GM18498 (cell line): ENCODE measurements around the gene CADM4.
"Not testable (repeated sequence)": the region's sequence is repeated elsewhere in the genome, so short reads cannot be mapped to it uniquely, and the experiment has no call there.

Source experiments
- ATAC-seq: cut with Tn5 transposase; IDR thresholded peaks from one replicate; pipeline ENCODE4 v1.9.1; 2021; ENCODE audit warnings: mild to moderate bottlenecking, moderate library complexity; ENCODE audit not compliant: unreplicated experiment

CADM4 gene

GRCh38 chr19:43610493-43610892 is 29.2 kb downstream of the CADM4 start:
- ATAC-seq = no peak

GRCh38 chr19:43609872-43610271 is 29.8 kb downstream of the CADM4 start:
- no peak for ATAC-seq

GRCh38 chr19:43607238-43608205 is 32.1 kb downstream of the CADM4 start:
- no peak for ATAC-seq

GRCh38 chr19:43606569-43607229 is 33.0 kb downstream of the CADM4 start:
- ATAC-seq = no peak

GRCh38 chr19:43605875-43606568 is 33.6 kb downstream of the CADM4 start:
- no peak for ATAC-seq

GRCh38 chr19:43600326-43600725 is 39.3 kb downstream of the CADM4 start:
- ATAC-seq = not testable (repeated sequence)

GRCh38 chr19:43599635-43600295 is 39.9 kb downstream of the CADM4 start:
- ATAC-seq = no peak

GRCh38 chr19:43598445-43599240 is 41.0 kb downstream of the CADM4 start:
- no peak for ATAC-seq

- ATAC-seq = no peak
Measured at GRCh38 chr19:43597876-43598275, 41.8 kb downstream of the CADM4 start.

- no peak for ATAC-seq
Measured at GRCh38 chr19:43596842-43597461, 42.7 kb downstream of the CADM4 start.

GRCh38 chr19:43595999-43596841 is 43.4 kb downstream of the CADM4 start, which contains the start of the genes IRGQ and ZNF576:
TSS of gene IRGQ (minus strand) at chr19:43596134. CDS start at chr19:43595338, 796 bp downstream.
TSS of gene ZNF576 (plus strand) at chr19:43596595. CDS start at chr19:43597109, 514 bp downstream.
- ATAC-seq = peak; percentile 84

GRCh38 chr19:43595605-43595998 is 44.0 kb downstream of the CADM4 start:
- ATAC-seq = peak; percentile 5

- no peak for ATAC-seq
Measured at GRCh38 chr19:43594710-43595604, 44.7 kb downstream of the CADM4 start.

- ATAC-seq = no peak
Measured at GRCh38 chr19:43594081-43594697, 45.5 kb downstream of the CADM4 start.

GRCh38 chr19:43592800-43593350 is 46.8 kb downstream of the CADM4 start:
- no peak for ATAC-seq

GRCh38 chr19:43591904-43592772 is 47.5 kb downstream of the CADM4 start:
- no peak for ATAC-seq
